Heart right ventricle (tissue), 16 donors: ENCODE data around the gene NKD2. TPM values are rescaled to one million over a fixed set of nuclear protein-coding genes. Genes with fewer than 3 reads are reported as not detected.

Experiments
- ATAC-seq, 8 donors: fragments of 200-7000 bp; cut with Tn5 transposase; one replicate each; pipeline ENCODE4 v1.9.1; 2020; ENCODE audit warnings: mild to moderate bottlenecking in 8 of 8, moderate library complexity in 8 of 8, moderate number of reproducible peaks in 1 of 8
- DNase-seq, 2 donors: peaks; one replicate each; pipeline ENCODE4 v3.0.0-alpha.2; 2020
- H3K27ac ChIP-seq, 10 donors: fragments of 200-600 bp; sonication (generic) in 2 of 10; one replicate each; pipeline versions ENCODE4 v1.5.0 to v1.8.0; 2020 to 2022; ENCODE audit warnings: mild to moderate bottlenecking in 3 of 10
- H3K27me3 ChIP-seq, 7 donors: fragments of 200-600 bp; one replicate each; pipeline ENCODE4 v1.8.0; 2021 to 2022; ENCODE audit warnings: mild to moderate bottlenecking in 2 of 7
- H3K36me3 ChIP-seq, 9 donors: fragments of 200-600 bp; sonication (generic) in 1 of 9; one replicate each; pipeline versions ENCODE4 v1.5.0 to v1.8.0; 2020 to 2022; ENCODE audit warnings: mild to moderate bottlenecking in 2 of 9
- H3K4me1 ChIP-seq, 9 donors: fragments of 200-600 bp; sonication (generic) in 1 of 9; one replicate each; pipeline versions ENCODE4 v1.5.0 to v1.8.0; 2020 to 2022; ENCODE audit warnings: mild to moderate bottlenecking in 4 of 9
- H3K4me3 ChIP-seq, 10 donors: fragments of 200-600 bp; sonication (generic) in 2 of 10; one replicate each; pipeline versions ENCODE4 v1.5.0 to v1.8.0; 2020 to 2022; ENCODE audit warnings: mild to moderate bottlenecking in 7 of 10, moderate library complexity in 2 of 10
- H3K9me3 ChIP-seq, 11 donors: fragments of 200-600 bp in 10 of 11; sonication (generic) in 2 of 11; one replicate each; pipeline versions ENCODE4 v1.5.0 to v1.8.0; 2013 to 2022; ENCODE audit warnings: mild to moderate bottlenecking in 2 of 11, control low read depth in 1 of 11, moderate library complexity in 1 of 11
- WGBS, 2 donors: extraction: QIAGEN DNeasy Blood & Tissue Kit; methylation state at CpG; one replicate each; pipeline ENCODE4 v1.1.7; 2013; ENCODE audit warnings: inconsistent platforms in 1 of 2; 5-methylcytosine and 5-hydroxymethylcytosine counted together
- intact Hi-C, 10 donors: fragments of 100-400 bp; cut with DNase I; formaldehyde crosslinking; loops; one replicate each; pipeline versions ENCODE4 v1.11.1 to v1.14.2; 2022
- long read RNA-seq, 3 donors: library from polyadenylated mRNA; unstranded; transcript quantifications; one replicate each; pipeline ENCODE4 v2.0.0, GENCODE V29; 2020 to 2021
- polyA plus RNA-seq, 2 donors: library from polyadenylated mRNA; stranded (reverse); fragments of 200-250 nt; gene quantifications; one replicate each; pipeline ENCODE4 v1.2.3, GENCODE V29; 2013
- total RNA-seq, 10 donors: library from RNA; stranded (reverse); fragmentation: NEBNext Ultra II Directional in 3 of 10; extraction: Animal tissue kit (Norgen Biotek cat#: 25700) in 3 of 10; gene quantifications; one replicate each; pipeline versions ENCODE4 v1.2.1 to v1.2.4, GENCODE V29; 2021 to 2023
- TF ChIP-seq, protein P1 (sequence below), 9 donors: fragments of 200-600 bp; sonication (generic) in 2 of 9; IDR thresholded peaks; one replicate each; pipeline versions ENCODE4 v1.5.0 to v1.8.0; 2021 to 2022; ENCODE audit warnings: antibody characterized with exemption in 9 of 9, mild to moderate bottlenecking in 5 of 9, moderate library complexity in 1 of 9
- donor health status: Arrhythmogenic right ventricular cardiomyopathy.
- donor health status: ischemic (EF 13 %, LVEDD 7.1; RV severe dilation, severe dysfunction).
- donor health status: healthy with polysubstance abuse.
- donor health status: DM: no; HTN: yes; CAD: no.
- donor health status: DM: no; HTN: no; CAD: no.
- donor health status: ischemic (EF 25% LVEDD 6.9; RV normal size, moderate dysfunction).
- donor health status: ischemic (EF 25% LVEDD 5.7; RV mildly dilated, moderate dysfunction).
- donor health status: healthy.
- donor health status: DM: yes; HTN: yes; CAD: no.
- donor health status: Ischemic cardiomyopathy.
- donor health status: ischemic (EF 35%, LVEDD 5.7; RV mildly dilated, moderate dysfunction).
- donor health status: nonischemic (EF 11% LVEDD 7.7; RV severe dilation, severe dysfunction).
- donor health status: DM: yes; HTN: yes; CAD: no.
- donor health status: PGD.
- donor health status: ischemic (EF 29% LVEDD 5.4; RV normal size, mild dysfunction).
- donor health status: nonischemic (EF 23%, LVEDD 6.1; RV moderate dilation, normal function).

NKD2 gene, protein sequence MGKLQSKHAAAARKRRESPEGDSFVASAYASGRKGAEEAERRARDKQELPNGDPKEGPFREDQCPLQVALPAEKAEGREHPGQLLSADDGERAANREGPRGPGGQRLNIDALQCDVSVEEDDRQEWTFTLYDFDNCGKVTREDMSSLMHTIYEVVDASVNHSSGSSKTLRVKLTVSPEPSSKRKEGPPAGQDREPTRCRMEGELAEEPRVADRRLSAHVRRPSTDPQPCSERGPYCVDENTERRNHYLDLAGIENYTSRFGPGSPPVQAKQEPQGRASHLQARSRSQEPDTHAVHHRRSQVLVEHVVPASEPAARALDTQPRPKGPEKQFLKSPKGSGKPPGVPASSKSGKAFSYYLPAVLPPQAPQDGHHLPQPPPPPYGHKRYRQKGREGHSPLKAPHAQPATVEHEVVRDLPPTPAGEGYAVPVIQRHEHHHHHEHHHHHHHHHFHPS
- total RNA-seq (1 to 10 TPM in 7 of 10 donors, under 1 TPM in 3; 0.31 to 4.5 (median 1.5) TPM), polyA plus RNA-seq (10 to 100 TPM in 1 of 2 donors, 1 to 10 TPM in 1; 5.3 to 12.7 TPM)
- long read RNA-seq, donor 1 = 0 reads
- long read RNA-seq, donor 2, partial matches to known transcripts = 0 of 2 reads
- long read RNA-seq, donor 2, other reads (novel, unspliced or antisense) = 1 of 2 reads
- long read RNA-seq, donor 3, partial matches to known transcripts = 0 of 3 reads
- long read RNA-seq, donor 3, other reads (novel, unspliced or antisense) = 1 of 3 reads

DNA sequence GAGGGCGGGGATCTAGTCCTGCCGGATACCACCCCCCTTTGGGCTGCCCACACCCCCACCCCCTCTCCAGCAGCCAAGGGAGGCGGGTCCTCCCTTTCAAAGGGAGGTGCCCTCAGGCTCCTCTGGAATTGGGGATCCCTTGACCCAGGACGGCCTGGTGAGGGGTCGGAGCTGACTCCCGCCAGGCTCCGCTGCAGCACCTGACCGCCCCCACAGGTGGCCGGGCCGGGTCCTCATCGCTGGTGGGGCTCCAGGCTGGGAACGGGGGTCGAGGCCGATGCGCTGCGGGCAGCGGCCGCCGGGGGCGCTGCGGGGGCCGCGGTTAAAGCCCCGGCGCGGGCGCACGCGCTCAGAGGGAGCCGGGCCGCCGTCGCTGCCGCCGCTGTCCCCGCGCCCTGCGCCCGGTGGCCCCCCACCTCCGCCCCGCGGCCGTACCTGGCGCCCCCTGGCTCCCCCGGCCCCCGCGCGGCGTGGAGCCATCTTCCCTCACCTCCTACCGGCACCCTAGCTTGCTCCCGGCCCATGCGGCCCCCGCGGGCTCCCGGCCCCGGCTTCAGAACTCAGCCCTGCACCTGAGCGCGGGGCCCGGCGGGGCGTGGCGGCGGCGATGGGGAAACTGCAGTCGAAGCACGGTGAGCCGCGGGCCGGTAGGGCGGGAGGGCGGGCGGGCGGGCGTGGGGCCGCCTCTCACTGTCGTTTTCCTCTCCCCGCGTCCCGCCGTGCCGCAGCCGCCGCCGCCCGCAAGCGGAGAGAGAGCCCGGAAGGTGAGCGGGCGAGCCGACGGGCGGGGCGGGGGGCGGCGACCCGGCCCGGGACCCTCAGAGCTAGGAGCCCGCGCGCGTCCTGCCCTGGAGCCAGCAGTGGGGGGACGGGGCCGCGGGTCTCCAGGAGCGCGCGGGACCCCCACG lies at the start of gene NKD2:
Gene NKD2, plus strand, starts transcription at position 352 of the 908 bp plus-strand sequence. Its CDS starts 256 bp downstream, at position 608.
- peaks cover 0 to 80% (median 28%) of the 10 kb centered on the region in 7 donors for H3K27me3 ChIP-seq
- DNase-seq = peak; percentile 8 to 57
- no peak within 1 kb of the TSS for H3K27ac ChIP-seq
- peak within 1 kb of the TSS; percentile 4 to 61 (median 55) for H3K4me3 ChIP-seq
- peaks cover 14 to 47% (median 30%) of the 10 kb centered on the region in 9 donors for H3K4me1 ChIP-seq
- ATAC-seq = peak in 4 of 8 donors; percentile 6 to 45 (median 23)
- no peaks in the 10 kb centered on the region for H3K36me3 ChIP-seq
- intact Hi-C loops = loop anchor here in 6 of 10 donors (5.0 kb wide), 3 partner anchors 86 to 134 kb away; no protein-coding TSS in a partner anchor
- TF ChIP-seq, protein P1, sequence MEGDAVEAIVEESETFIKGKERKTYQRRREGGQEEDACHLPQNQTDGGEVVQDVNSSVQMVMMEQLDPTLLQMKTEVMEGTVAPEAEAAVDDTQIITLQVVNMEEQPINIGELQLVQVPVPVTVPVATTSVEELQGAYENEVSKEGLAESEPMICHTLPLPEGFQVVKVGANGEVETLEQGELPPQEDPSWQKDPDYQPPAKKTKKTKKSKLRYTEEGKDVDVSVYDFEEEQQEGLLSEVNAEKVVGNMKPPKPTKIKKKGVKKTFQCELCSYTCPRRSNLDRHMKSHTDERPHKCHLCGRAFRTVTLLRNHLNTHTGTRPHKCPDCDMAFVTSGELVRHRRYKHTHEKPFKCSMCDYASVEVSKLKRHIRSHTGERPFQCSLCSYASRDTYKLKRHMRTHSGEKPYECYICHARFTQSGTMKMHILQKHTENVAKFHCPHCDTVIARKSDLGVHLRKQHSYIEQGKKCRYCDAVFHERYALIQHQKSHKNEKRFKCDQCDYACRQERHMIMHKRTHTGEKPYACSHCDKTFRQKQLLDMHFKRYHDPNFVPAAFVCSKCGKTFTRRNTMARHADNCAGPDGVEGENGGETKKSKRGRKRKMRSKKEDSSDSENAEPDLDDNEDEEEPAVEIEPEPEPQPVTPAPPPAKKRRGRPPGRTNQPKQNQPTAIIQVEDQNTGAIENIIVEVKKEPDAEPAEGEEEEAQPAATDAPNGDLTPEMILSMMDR (IDR thresholded peaks at IDR 0.05) = peak; percentile 47 to 84 (median 61)
- 2 to 3% methylated on average over 68 to 107 of the region's 108 CpGs for WGBS, 2 donors
- H3K9me3 ChIP-seq = no peaks in the 10 kb centered on the region

DNA sequence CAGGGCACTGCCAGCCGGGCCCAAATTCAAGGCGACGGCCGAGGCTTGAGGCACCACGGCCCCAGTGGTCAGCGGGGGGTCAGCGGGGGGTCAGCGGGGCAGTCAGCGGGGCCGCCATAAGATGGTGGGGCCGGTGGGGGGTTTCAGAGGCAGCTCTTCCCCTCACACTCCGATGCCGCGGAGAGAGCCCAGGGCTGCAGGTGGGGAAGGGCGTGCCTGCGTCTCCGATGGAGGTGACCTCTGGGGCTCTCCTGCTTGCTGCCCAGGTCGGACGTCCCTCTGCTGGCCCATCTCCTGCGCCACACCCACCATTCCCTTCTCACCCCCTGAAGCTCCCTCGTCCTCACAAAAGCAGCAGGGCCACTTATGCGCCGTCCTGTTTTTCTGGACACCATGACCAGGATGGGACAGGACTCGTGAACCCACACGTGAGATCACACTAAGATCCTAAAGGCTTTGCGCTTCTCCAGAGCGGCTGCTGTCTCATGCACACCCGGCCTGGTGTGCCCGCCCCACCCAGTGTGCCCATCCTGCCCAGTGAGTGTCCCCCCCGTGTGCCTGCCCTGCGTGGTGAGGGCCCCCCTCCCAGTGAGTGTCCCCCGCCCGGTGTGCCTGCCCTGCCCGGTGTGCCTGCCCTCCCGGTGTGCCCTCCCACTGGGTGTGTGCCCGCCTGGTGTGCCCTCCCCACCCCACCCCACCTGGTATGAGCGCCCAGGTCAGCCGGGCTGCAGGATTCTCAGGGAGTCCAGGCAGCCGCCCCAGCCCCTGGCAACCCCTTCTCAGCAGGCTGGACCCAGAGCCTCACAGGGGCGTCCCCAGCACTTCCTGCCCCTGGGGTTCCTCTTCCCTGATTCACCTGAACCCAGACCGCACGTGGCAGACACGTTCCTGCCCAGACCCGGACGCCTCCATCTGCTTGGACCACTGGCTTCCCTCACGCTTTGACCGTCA lies 48.7 kb upstream of the NKD2 start:
- Histone ChIP-seq H3K27me3 (peaks cover 0 to 32% (median 13%) of the 10 kb centered on the region in 7 donors), H3K9me3 (no peaks in the 10 kb centered on the region), H3K36me3 (no peaks in the 10 kb centered on the region), H3K27ac (no peak overlapping the region), H3K4me3 (no peak overlapping the region), H3K4me1 (peaks cover 4 to 48% (median 27%) of the 10 kb centered on the region in 9 donors)
- 88 to 90% methylated on average over 47 of the region's 47 CpGs for WGBS, 2 donors
- DNase-seq = peak in 1 of 2 donors; percentile 3
- intact Hi-C loops = no loop called here
- TF ChIP-seq, protein P1 (IDR thresholded peaks at IDR 0.05) = no peak
- ATAC-seq = no peak

DNA sequence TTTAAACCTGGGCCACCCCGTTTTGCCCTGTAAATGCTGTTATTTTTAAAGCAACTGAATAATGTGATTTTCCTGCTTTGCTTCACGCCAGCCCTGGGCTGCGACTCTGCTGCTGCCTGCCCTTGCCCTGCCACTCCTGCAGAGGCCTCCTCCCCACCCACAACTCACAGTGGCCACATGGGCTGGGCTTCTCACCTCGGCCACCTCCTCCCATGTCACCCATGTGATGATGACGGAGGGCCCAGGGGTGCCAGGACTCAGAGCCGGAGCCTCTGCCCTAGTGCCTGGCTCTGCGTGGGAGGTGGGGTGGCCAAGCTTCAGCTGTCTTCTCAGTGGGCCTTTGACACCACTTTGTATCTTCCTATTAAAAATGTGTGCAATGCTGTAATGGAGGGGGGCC lies 48.1 kb upstream of the NKD2 start:
- Histone ChIP-seq H3K36me3 (no peaks in the 10 kb centered on the region), H3K4me1 (peaks cover 4 to 50% (median 27%) of the 10 kb centered on the region in 9 donors), H3K27ac (no peak overlapping the region), H3K9me3 (no peaks in the 10 kb centered on the region), H3K27me3 (peaks cover 0 to 26% (median 11%) of the 10 kb centered on the region in 7 donors), H3K4me3 (no peak overlapping the region)
- TF ChIP-seq, protein P1 (IDR thresholded peaks at IDR 0.05) = no peak
- WGBS, 2 donors = 64 to 70% methylated on average over 7 of the region's 7 CpGs
- DNase-seq (peak in 1 of 2 donors; percentile 8), ATAC-seq (no peak)
- intact Hi-C loops = no loop called here
